H1 (cell line): ENCODE data around the gene MYL6B. TPM values are rescaled to one million over a fixed set of nuclear protein-coding genes. Genes with fewer than 3 reads are reported as not detected.
A peak's percentile ranks its signal among the peaks of the same experiment; 100 is the strongest.

Source experiments
- BACH1 ChIP-seq: IDR thresholded peaks from 2 replicates; pipeline ENCODE4 v1.6.1; 2012; ENCODE audit warnings: low read length, improper control_type of control experiment
- CHD2 ChIP-seq: IDR thresholded peaks from 2 replicates; pipeline ENCODE4 v1.6.1; 2012; ENCODE audit warnings: low read length, improper control_type of control experiment
- E2F6 ChIP-seq: IDR thresholded peaks from 2 replicates; pipeline ENCODE4 v1.6.1; 2012; ENCODE audit warnings: inconsistent platforms
- GTF2F1 ChIP-seq: IDR thresholded peaks from 2 replicates; pipeline ENCODE4 v1.6.1; 2012; ENCODE audit warnings: low read depth, low read length, improper control_type of control experiment, borderline replicate concordance
- SP4 ChIP-seq: IDR thresholded peaks from 2 replicates; pipeline ENCODE4 v1.6.1; 2012; ENCODE audit warnings: low read length, inconsistent platforms
- polyA plus RNA-seq, 7 experiments: library from polyadenylated mRNA; depleted of rRNA in 3 of 7; stranded (reverse) in 5 of 7; unstranded in 2 of 7; fragments of >200 nt in 5 of 7; fragments of 200-250 nt in 2 of 7; gene quantifications; 1 replicate in 5 of 7; 2 replicates in 1 of 7; 4 replicates in 1 of 7; pipeline versions ENCODE4 v1.2.1 to v1.2.3, GENCODE V29; 2011 to 2013; ENCODE audit warnings: missing spikeins in 2 of 7, mixed read lengths in 2 of 7
- total RNA-seq: library from RNA; stranded (reverse); fragmentation: NEBNext Ultra II Directional; extraction: Animal tissue kit (Norgen Biotek cat#: 25700); gene quantifications from 2 replicates; pipeline ENCODE4 v1.2.1, GENCODE V29; 2021

Gene MYL6B
- total and polyA plus RNA-seq, 2 of the 8 experiments (the other 6 are each of a cell fraction or from before 2014, with no cell fraction given) = 163 to 202 TPM

DNA sequence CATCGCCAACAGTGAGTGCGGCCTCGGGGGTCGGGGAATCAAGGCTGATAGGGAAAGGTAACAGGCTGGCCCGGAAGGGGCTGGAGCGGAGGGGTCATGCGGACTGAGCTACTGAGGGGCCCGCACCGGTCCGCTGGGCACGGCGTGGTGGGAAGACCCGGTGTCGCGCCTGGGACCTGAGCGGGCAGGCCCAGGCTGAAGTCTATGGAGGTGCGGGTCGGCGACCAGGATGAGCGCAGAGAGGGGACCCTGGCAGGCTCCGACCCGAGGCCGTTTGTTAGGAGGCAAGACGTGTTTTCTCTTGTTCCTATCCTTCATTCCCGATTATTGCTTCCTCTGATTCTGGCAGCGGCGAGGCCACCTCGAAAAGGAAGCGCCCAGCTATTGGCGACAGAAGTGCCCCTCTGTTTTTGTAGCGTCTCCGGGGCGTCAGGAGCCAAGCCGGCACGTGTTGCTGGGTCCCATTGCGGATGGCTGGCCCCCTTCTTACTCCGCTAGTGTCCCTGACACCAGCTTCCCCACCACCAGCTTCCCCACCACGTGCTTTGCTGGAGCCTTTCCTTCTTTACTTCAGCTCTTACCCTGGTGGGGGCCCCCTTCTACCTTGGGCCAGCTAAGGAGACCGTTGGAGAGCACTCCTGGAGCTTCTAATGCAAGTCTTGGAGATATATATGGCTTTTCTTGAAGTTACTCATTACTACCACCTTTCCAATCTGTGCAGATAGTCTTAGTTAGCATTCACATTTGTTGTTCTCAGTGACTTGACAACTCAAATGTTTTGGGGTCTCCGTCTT is 47.4 kb upstream of the MYL6B start (continued):
- TF ChIP-seq BACH1 (no peak), GTF2F1 (no peak), E2F6 (peak; percentile 39; the same call in 1 of the 2 replicates), CHD2 (no peak), SP4 (no peak)
